Measurements from ENCODE around the gene DMRT2.

The DMRT2 gene

GRCh38 chr9:1094749-1095148 is 44.6 kb downstream of the DMRT2 start:
- no peak for DNase-seq (ENCODE audit: low read depth in 2 of 2)

GRCh38 chr9:1096155-1096964 is 46.2 kb downstream of the DMRT2 start:
- no peak for DNase-seq (ENCODE audit: low read depth in 2 of 2)

GRCh38 chr9:1098551-1098950 is 48.4 kb downstream of the DMRT2 start:
- no peak for DNase-seq (ENCODE audit: low read depth in 2 of 2)

GRCh38 chr9:1100201-1100600 is 50.0 kb downstream of the DMRT2 start:
- DNase-seq (ENCODE audit: low read depth in 2 of 2), result no peak

- DNase-seq (ENCODE audit: low read depth in 2 of 2), result no peak
Measured at GRCh38 chr9:1100945-1101344, 50.8 kb downstream of the DMRT2 start.

GRCh38 chr9:1101846-1102641 is 51.9 kb downstream of the DMRT2 start:
- DNase-seq (ENCODE audit: low read depth in 2 of 2), result no peak

GRCh38 chr9:1102642-1102970 is 52.4 kb downstream of the DMRT2 start:
- DNase-seq (ENCODE audit: low read depth in 2 of 2), result no peak
